GM18951 (cell line): ENCODE data around the gene TTC1.

Source experiments
- POLR2A ChIP-seq: IDR thresholded peaks from 4 replicates; pipeline ENCODE4 v1.6.1; 2011; ENCODE audit warnings: mild to moderate bottlenecking; ENCODE audit not compliant: insufficient read length, insufficient read depth; ENCODE audit errors: extremely low read depth
- in situ Hi-C: fragments of 300-500 bp; cut with MboI; formaldehyde crosslinking; loops from one replicate; pipeline ENCODE4 v1.12.0; 2022; ENCODE audit warnings: low sequenced_read_pairs, mixed read lengths, inconsistent platforms; ENCODE audit not compliant: unreplicated experiment

TTC1 gene

GRCh38 chr5:160090059-160090458, 81.1 kb downstream of the TTC1 start:
- TF ChIP-seq POLR2A, result no peak
- in situ Hi-C loops, result no loop called here

- in situ Hi-C loops, result no loop called here
- no peak for TF ChIP-seq POLR2A
These were observed 83.6 kb downstream of the TTC1 start for GRCh38 chr5:160092514-160092913.

- TF ChIP-seq POLR2A, result no peak
- in situ Hi-C loops, result no loop called here
These were observed 84.2 kb downstream of the TTC1 start for GRCh38 chr5:160092960-160093707.

- in situ Hi-C loops, result no loop called here
- TF ChIP-seq POLR2A, result no peak
These were observed 87.2 kb downstream of the TTC1 start for GRCh38 chr5:160096178-160096577.

- in situ Hi-C loops, result no loop called here
- TF ChIP-seq POLR2A, result no peak
These were observed 89.1 kb downstream of the TTC1 start for GRCh38 chr5:160097991-160098390.

- TF ChIP-seq POLR2A, result no peak
- in situ Hi-C loops, result no loop called here
These were observed 96.9 kb downstream of the TTC1 start for GRCh38 chr5:160105686-160106360.

GRCh38 chr5:160108124-160108523, 99.2 kb downstream of the TTC1 start:
- in situ Hi-C loops, result no loop called here
- TF ChIP-seq POLR2A, result no peak
